Hepatocyte (in vitro differentiated cells): ENCODE results near the gene BORCS6. TPM values are rescaled to one million over a fixed set of nuclear protein-coding genes. Genes with fewer than 3 reads are reported as not detected.
A peak's percentile ranks its signal among the peaks of the same experiment; 100 is the strongest.

ENCODE experiments used
- DNase-seq: peaks from one replicate; pipeline ENCODE4 v3.0.0-alpha.2; 2016; ENCODE audit warnings: low spot score
- H2AFZ ChIP-seq: fragments of 200-600 bp; sonication (generic); 2 replicates; pipeline ENCODE4 v1.6.0; 2016; ENCODE audit warnings: antibody characterized with exemption, mild to moderate bottlenecking
- H3K27ac ChIP-seq: fragments of 200-600 bp; sonication (generic); 2 replicates; pipeline ENCODE4 v1.5.1; 2016; ENCODE audit warnings: mild to moderate bottlenecking
- H3K27me3 ChIP-seq: fragments of 200-600 bp; sonication (generic); 2 replicates; pipeline ENCODE4 v1.6.1; 2016
- H3K36me3 ChIP-seq: fragments of 200-600 bp; sonication (generic); replicated peaks from 2 replicates; pipeline ENCODE4 v1.5.1; 2016; ENCODE audit warnings: low read depth; ENCODE audit not compliant: insufficient read depth
- H3K4me1 ChIP-seq: fragments of 200-600 bp; sonication (generic); 2 replicates; pipeline ENCODE4 v1.5.1; 2016; ENCODE audit warnings: mild to moderate bottlenecking, moderate library complexity; ENCODE audit not compliant: insufficient read depth
- H3K4me2 ChIP-seq: fragments of 200-600 bp; sonication (generic); 2 replicates; pipeline ENCODE4 v1.6.0; 2016
- H3K4me3 ChIP-seq: fragments of 200-600 bp; sonication (generic); 2 replicates; pipeline ENCODE4 v1.5.1; 2016; ENCODE audit warnings: mild to moderate bottlenecking
- H3K79me2 ChIP-seq: fragments of 200-600 bp; sonication (generic); 2 replicates; pipeline ENCODE4 v1.6.0; 2017; ENCODE audit warnings: mild to moderate bottlenecking
- H3K9me2 ChIP-seq: fragments of 200-600 bp; sonication (generic); replicated peaks from 2 replicates; pipeline ENCODE4 v1.6.0; 2017; ENCODE audit warnings: mild to moderate bottlenecking; ENCODE audit not compliant: insufficient read depth
- H3K9me3 ChIP-seq: fragments of 200-600 bp; sonication (generic); 2 replicates; pipeline ENCODE4 v1.5.1; 2016; ENCODE audit warnings: low read depth, mild to moderate bottlenecking
- H4K20me1 ChIP-seq: fragments of 200-600 bp; sonication (generic); 2 replicates; pipeline ENCODE4 v1.6.0; 2016; ENCODE audit warnings: mild to moderate bottlenecking; ENCODE audit not compliant: insufficient read depth, poor library complexity, severe bottlenecking
- EZH2 ChIP-seq: fragments of 200-600 bp; sonication (generic); IDR thresholded peaks from 2 replicates; pipeline ENCODE4 v1.6.1; 2016; ENCODE audit warnings: antibody characterized with exemption, mild to moderate bottlenecking, borderline replicate concordance
- EZH2phosphoT487 ChIP-seq: fragments of 200-600 bp; sonication (generic); IDR thresholded peaks from one replicate; pipeline ENCODE4 v1.6.1; 2018; ENCODE audit warnings: antibody characterized with exemption, mild to moderate bottlenecking, low read depth, moderate library complexity; ENCODE audit not compliant: unreplicated experiment, severe bottlenecking
- WGBS: methylation state at CpG from one replicate; pipeline ENCODE4 v1.1.6; 2016; ENCODE audit warnings: low lambda C conversion rate; ENCODE audit errors: missing lambda C conversion rate; 5-methylcytosine and 5-hydroxymethylcytosine counted together
- polyA plus RNA-seq: library from polyadenylated mRNA; unstranded; fragments of >200 nt; fragmentation: Nextera tagmentation; extraction: Ambion mirVana; gene quantifications from 2 replicates; pipeline ENCODE4 v1.2.1, GENCODE V29; 2016
- total RNA-seq: library from RNA; depleted of rRNA; stranded (reverse); fragments of >200 nt; gene quantifications from 2 replicates; pipeline ENCODE4 v1.2.3, GENCODE V29; 2014
- TF ChIP-seq, protein P1 (sequence below): fragments of 200-600 bp; sonication (generic); IDR thresholded peaks from 2 replicates; pipeline ENCODE4 v1.5.1; 2016; ENCODE audit warnings: antibody characterized with exemption, mild to moderate bottlenecking; ENCODE audit not compliant: poor library complexity

BORCS6 gene
- total and polyA plus RNA-seq, 2 experiments from 2014 or later, result 9.4 to 10.2 TPM

GRCh38 chr17:8187517-8188262 lies 2.3 kb downstream of the BORCS6 start:
- Histone ChIP-seq H3K9me2 (no peaks in the 10 kb centered on the region), H2AFZ (no peak overlapping the region)
- TF ChIP-seq, protein P1, sequence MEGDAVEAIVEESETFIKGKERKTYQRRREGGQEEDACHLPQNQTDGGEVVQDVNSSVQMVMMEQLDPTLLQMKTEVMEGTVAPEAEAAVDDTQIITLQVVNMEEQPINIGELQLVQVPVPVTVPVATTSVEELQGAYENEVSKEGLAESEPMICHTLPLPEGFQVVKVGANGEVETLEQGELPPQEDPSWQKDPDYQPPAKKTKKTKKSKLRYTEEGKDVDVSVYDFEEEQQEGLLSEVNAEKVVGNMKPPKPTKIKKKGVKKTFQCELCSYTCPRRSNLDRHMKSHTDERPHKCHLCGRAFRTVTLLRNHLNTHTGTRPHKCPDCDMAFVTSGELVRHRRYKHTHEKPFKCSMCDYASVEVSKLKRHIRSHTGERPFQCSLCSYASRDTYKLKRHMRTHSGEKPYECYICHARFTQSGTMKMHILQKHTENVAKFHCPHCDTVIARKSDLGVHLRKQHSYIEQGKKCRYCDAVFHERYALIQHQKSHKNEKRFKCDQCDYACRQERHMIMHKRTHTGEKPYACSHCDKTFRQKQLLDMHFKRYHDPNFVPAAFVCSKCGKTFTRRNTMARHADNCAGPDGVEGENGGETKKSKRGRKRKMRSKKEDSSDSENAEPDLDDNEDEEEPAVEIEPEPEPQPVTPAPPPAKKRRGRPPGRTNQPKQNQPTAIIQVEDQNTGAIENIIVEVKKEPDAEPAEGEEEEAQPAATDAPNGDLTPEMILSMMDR, result no peak
- TF ChIP-seq EZH2 (no peak), EZH2phosphoT487 (no peak)

DNA sequence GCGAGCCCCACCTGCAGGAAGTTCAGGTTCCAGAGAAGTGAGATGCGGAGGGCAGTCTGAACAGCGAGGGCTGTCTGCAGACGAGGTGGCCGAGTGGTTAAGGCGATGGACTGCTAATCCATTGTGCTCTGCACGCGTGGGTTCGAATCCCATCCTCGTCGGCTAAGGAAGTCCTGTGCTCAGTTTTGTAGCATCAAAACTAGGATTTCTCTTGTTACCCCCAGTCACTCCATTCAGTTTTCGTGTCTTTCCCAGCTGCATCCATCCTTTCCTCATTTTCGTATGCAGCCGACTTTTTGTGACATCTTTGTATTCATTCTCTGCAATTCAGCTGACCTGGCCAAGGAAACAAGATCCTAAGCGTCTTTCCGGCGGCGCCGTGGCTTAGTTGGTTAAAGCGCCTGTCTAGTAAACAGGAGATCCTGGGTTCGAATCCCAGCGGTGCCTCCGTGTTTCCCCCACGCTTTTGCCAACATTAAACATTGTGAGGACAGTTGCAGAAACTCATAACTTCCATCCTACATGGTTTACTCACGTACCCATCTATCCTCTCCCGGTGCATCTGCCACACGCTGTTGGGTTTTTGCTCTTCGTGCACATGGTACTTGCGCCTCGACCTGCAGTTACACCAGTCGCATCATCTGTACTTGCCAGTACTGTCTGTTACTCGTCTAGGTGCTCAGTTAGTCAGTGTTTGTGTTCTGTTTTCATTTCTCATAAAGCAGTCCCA lies 3.0 kb downstream of the BORCS6 start:
- Histone ChIP-seq H3K27me3 (no peaks in the 10 kb centered on the region), H3K4me1 (peaks cover 12% of the 10 kb centered on the region), H3K27ac (peak overlapping the region; percentile 96), H3K4me2 (peak overlapping the region; percentile 76), H3K4me3 (peak overlapping the region; percentile 96), H4K20me1 (no peaks in the 10 kb centered on the region), H3K36me3 (no peaks in the 10 kb centered on the region), H2AFZ (no peak overlapping the region), H3K79me2 (peaks cover 9% of the 10 kb centered on the region), H3K9me3 (no peaks in the 10 kb centered on the region), H3K9me2 (no peaks in the 10 kb centered on the region)
- DNase-seq, result peak; percentile 96
- TF ChIP-seq EZH2phosphoT487 (no peak), EZH2 (no peak)
- TF ChIP-seq, protein P1, result peak; percentile 50
- WGBS, result under 1% methylated on average over 32 of the region's 32 CpGs

More at GRCh38 chr17:8187517-8188262, 2.3 kb downstream of the BORCS6 start:
- Histone ChIP-seq H3K4me3 (peak overlapping the region; percentile 22), H3K27me3 (no peaks in the 10 kb centered on the region), H4K20me1 (no peaks in the 10 kb centered on the region), H3K4me1 (peaks cover 12% of the 10 kb centered on the region), H3K9me3 (no peaks in the 10 kb centered on the region), H3K4me2 (peak overlapping the region; percentile 76), H3K27ac (peak overlapping the region; percentile 96), H3K79me2 (peaks cover 9% of the 10 kb centered on the region), H3K36me3 (no peaks in the 10 kb centered on the region)
- WGBS, result under 1% methylated on average over 25 of the region's 25 CpGs
- peak; percentile 96 for DNase-seq

GRCh38 chr17:8186446-8186786 lies 3.6 kb downstream of the BORCS6 start:
- peak overlapping the region; percentile 72 for H2AFZ ChIP-seq
- H3K9me3 ChIP-seq, result no peaks in the 10 kb centered on the region
- no peak for DNase-seq
- H3K4me2 ChIP-seq, result peak overlapping the region; percentile 76
- peaks cover 12% of the 10 kb centered on the region for H3K4me1 ChIP-seq
- H4K20me1 ChIP-seq, result no peaks in the 10 kb centered on the region
- H3K9me2 ChIP-seq, result no peaks in the 10 kb centered on the region
- no peaks in the 10 kb centered on the region for H3K36me3 ChIP-seq
- peak overlapping the region; percentile 96 for H3K27ac ChIP-seq
- TF ChIP-seq EZH2, result no peak
- TF ChIP-seq, protein P1, result no peak
- TF ChIP-seq EZH2phosphoT487, result no peak
- H3K79me2 ChIP-seq, result peaks cover 9% of the 10 kb centered on the region
- 1% methylated on average over 23 of the region's 23 CpGs for WGBS
- H3K4me3 ChIP-seq, result peak overlapping the region; percentile 96
- no peaks in the 10 kb centered on the region for H3K27me3 ChIP-seq
